GM19025 (cell line): ENCODE measurements around the gene ASB1.

Experiments
- ATAC-seq: cut with Tn5 transposase; IDR thresholded peaks from one replicate; pipeline ENCODE4 v1.9.1; 2021; ENCODE audit warnings: mild to moderate bottlenecking, low read depth, moderate library complexity; ENCODE audit not compliant: unreplicated experiment

ASB1 gene

GRCh38 chr2:238426568-238427434 is at the start of gene ASB1:
TSS of gene ASB1 (plus strand) at chr2:238426927. CDS start at chr2:238427071, 144 bp downstream.
- ATAC-seq = peak; percentile 84

GRCh38 chr2:238378230-238379095 is 48.3 kb upstream of the ASB1 start:
- ATAC-seq = no peak

- no peak for ATAC-seq
Observed at GRCh38 chr2:238379096-238379810, 47.5 kb upstream of the ASB1 start.

GRCh38 chr2:238380336-238380735 is 46.4 kb upstream of the ASB1 start:
- ATAC-seq = no peak

- no peak for ATAC-seq
Observed at GRCh38 chr2:238380785-238381184, 45.9 kb upstream of the ASB1 start.

- no peak for ATAC-seq
Observed at GRCh38 chr2:238381341-238382115, 45.2 kb upstream of the ASB1 start.

- ATAC-seq = no peak
Observed at GRCh38 chr2:238382381-238382781, 44.3 kb upstream of the ASB1 start.

- no peak for ATAC-seq
Observed at GRCh38 chr2:238383135-238383534, 43.6 kb upstream of the ASB1 start.

- no peak for ATAC-seq
Observed at GRCh38 chr2:238383743-238384380, 42.9 kb upstream of the ASB1 start.

GRCh38 chr2:238387332-238387731 is 39.4 kb upstream of the ASB1 start:
- no peak for ATAC-seq

- ATAC-seq = no peak
Observed at GRCh38 chr2:238388794-238389193, 37.9 kb upstream of the ASB1 start.

GRCh38 chr2:238389988-238390589 is 36.6 kb upstream of the ASB1 start:
- ATAC-seq = no peak

GRCh38 chr2:238391042-238391689 is 35.6 kb upstream of the ASB1 start:
- ATAC-seq = no peak

- ATAC-seq = no peak
Observed at GRCh38 chr2:238396663-238397062, 30.1 kb upstream of the ASB1 start.

GRCh38 chr2:238397356-238397755 is 29.4 kb upstream of the ASB1 start:
- no peak for ATAC-seq

GRCh38 chr2:238398577-238398976 is 28.1 kb upstream of the ASB1 start:
- no peak for ATAC-seq

- no peak for ATAC-seq
Observed at GRCh38 chr2:238399094-238399493, 27.6 kb upstream of the ASB1 start.

GRCh38 chr2:238401551-238401950 is 25.2 kb upstream of the ASB1 start:
- no peak for ATAC-seq
